GM21367 (cell line): ENCODE results near the gene TRIM69.

Experiments used
- ATAC-seq: cut with Tn5 transposase; IDR thresholded peaks from one replicate; pipeline ENCODE4 v1.9.1; 2021; ENCODE audit not compliant: unreplicated experiment

Gene TRIM69

DNA sequence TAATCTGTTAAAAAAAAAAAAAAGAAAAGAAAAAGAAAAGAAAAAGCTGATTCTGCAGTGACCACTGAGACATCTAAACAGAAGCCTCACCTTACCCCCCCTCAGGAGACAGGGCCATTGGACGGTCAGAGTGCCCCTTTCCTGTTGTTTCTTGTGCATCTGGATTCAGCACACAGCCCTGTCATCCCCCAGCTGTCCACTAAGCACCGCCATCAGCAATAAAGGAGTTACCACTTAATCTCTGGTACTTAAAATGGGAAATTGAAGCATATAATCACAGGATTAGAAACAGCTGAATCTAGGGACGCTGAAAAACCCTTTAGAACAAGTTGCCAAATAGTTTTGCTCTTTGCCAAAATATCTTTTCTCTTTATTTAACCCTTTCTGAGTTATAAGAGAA lies 62.5 kb downstream of the TRIM69 start:
- ATAC-seq: no peak

DNA sequence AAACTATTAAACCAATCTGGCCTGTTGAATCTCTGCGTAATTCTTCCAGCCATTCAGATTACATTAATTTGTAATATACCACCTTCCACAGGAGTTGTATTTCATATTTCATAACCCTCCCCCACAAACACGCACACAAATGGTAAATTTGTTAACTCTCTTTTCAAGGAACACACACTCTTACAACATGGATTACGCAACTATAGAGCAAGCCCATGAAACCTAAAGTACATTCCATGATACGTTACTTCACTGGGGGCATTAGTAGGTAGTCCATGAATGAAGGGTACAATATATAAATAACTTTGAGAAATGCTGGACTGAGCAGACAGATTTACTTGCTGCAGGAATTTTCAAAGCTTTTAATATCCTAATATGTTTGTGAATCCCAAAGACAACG lies 65.0 kb downstream of the TRIM69 start:
- ATAC-seq: no peak

DNA sequence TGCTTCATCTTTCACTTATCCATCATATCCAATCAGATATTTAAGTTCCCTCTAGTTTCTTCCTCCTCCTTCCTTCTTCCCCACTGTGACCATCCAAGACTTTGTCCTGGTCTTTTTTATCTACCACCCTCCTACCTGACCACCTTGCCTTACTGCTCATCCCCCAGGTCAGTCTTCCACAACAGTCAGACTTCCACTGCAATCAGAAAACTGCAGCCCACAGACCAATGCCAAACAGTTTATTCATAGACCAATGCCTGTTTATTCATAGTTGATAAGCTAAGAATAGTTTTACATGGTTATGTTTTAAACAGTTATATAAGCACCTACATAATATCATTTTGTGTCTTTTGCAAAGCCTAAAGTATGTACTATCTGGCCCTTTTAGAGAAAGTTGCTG lies 65.5 kb downstream of the TRIM69 start:
- ATAC-seq: no peak

DNA sequence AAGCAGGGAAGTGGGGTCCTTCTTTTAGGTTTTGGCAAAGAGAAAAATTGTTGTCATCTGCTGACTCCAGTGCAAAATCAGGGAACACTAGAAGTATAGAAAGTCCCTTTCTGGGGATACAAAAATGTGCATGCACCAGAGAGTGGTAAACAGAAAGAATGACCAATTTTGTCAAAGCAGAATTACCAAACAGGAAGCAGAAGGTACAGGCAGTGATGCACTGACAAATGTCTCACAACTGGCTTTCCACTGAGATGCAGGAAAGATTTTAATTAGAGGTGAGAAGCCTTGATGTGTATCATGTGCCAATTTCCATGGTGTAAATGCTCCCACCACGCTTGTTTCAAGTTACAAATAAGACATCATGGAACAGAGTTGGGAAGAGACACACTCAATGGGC lies 66.0 kb downstream of the TRIM69 start:
- peak; percentile 53 for ATAC-seq

DNA sequence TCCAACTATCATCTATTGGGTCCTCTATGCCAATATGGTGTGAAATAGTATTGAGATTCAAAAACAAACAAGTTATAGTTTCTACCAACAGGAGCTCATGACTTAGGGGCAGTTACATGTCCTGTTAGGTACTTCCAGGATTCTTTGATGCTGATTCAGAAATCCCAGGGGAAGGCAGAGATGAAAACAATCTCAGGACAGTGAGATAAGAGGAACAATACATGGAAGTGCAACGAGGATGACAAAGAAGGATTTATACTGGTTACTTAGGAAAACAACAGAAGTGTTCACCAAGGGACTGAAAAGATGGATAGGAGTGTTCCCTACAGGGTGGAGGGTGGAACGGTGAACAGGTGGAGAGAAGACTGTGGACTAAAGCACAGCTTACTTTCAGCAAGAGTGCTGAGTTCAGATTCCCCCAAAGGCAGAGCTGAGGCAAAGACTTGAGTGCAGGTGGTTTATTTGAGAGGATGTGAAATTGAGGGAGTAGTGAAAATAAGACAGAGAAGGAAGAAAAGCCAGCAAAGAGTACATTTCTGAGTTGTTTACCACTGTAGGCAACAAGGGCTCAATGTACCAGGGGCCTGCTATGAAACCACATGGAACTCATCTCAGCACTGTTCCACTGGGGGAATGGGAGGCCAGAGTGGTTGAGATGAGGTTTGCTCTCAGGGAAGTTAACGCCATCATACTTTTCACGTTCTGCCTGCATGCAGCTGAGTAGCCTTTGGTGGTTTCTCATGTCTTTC lies 68.1 kb downstream of the TRIM69 start:
- no peak for ATAC-seq

DNA sequence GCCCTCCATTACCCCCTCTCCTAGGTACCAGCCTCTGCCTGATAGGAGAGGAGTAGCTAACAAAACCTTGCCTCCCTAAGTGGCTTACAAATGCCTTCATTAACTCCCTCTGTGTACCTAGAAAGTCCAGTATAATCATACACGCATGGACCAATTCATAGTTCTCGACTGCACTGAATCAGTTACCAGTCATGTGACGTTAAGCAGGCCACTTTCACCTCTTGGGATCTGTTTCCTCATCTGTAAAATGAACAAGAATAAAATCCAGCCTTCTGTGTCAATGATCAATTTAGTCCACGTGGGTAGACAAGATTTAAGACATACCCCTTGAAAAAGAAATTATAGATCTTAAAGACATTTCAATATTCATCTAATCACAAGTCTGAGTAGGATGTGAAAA lies 72.2 kb downstream of the TRIM69 start:
- no peak for ATAC-seq

DNA sequence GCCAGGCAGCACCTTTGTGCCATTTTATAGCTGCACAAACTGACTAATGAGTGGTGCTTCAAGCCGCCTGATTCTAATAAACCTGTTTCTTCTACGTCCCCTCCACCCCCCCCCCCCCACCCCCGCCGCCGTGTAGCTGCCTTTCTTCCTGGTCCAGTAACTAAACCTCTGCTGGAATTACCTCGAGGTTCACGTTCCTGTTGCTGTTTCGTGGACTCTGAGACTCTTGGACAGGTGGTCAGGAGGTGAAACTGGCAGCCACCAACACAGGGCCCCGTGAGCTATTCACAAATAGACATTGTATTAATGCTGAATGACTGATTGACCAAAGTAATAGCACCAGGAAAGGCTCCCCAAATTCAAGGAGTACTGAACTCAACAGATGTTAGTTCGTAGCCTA lies 73.9 kb downstream of the TRIM69 start:
- no peak for ATAC-seq

DNA sequence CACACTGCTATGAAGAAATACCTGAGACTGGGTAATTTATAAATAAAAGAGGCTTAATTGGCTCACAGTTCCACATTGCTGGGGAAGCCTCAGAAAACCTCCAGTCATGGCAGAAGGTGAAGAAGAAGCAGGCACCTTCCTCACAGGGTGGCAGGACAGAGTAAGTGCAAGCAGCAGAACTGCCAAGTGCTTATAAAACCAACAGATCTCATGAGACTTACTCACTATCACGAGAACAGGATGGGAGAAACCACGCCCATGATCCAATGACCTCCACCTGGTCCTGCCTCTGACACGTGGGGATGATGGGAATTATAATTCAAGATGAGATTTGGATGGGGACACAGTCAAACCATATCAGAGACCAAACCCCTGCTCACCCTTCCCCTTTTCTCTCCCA lies 75.0 kb downstream of the TRIM69 start:
- no peak for ATAC-seq

DNA sequence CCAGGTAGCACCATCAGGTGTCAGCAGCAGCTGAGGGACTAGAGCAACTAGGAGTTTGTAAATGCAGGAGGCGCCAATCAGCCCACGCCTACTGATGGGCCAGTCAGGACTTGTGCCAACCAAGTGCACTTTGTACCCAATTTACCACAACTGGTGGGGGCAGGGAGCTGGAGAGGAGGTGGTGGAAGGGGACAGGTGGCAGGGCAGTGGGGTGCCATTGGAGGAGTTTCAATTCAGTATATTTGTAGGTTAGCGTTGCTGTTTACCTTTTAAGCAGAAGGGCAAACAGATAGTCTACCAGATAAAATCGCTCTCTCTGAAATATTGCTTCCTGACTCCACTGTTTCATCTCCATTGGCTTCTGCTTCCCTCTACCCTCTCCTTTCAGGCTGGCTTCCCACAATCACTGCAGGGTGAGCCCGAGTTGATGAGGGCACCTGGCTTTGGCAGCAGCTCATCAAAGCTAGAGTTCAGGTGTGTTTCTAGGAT lies 75.7 kb downstream of the TRIM69 start:
- no peak for ATAC-seq

DNA sequence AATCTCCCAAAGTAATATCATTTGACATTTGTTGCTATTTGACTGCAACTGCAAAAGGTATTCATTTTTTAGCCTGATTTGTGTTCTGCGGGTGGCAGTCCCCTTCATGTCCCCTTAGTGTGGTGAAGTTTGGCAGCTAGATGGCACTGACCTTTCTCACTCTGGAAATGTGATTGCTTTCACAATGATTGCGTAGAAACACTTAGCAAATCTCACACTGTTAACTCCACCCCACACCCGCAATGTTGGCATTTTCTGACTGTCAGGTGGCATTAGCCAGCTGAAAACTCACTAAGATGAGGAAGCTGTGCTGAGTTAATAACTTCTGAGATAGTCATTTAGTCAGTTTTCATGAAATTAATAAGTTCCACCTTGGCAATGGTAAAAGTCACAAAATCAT lies 76.9 kb downstream of the TRIM69 start:
- ATAC-seq: no peak
